ENCODE measurements around the gene FCGBP.
A peak's percentile ranks its signal among the peaks of the same experiment; 100 is the strongest.
"Not testable (repeated sequence)": the region's sequence is repeated elsewhere in the genome, so short reads cannot be mapped to it uniquely, and the experiment has no call there.

Gene FCGBP

DNA sequence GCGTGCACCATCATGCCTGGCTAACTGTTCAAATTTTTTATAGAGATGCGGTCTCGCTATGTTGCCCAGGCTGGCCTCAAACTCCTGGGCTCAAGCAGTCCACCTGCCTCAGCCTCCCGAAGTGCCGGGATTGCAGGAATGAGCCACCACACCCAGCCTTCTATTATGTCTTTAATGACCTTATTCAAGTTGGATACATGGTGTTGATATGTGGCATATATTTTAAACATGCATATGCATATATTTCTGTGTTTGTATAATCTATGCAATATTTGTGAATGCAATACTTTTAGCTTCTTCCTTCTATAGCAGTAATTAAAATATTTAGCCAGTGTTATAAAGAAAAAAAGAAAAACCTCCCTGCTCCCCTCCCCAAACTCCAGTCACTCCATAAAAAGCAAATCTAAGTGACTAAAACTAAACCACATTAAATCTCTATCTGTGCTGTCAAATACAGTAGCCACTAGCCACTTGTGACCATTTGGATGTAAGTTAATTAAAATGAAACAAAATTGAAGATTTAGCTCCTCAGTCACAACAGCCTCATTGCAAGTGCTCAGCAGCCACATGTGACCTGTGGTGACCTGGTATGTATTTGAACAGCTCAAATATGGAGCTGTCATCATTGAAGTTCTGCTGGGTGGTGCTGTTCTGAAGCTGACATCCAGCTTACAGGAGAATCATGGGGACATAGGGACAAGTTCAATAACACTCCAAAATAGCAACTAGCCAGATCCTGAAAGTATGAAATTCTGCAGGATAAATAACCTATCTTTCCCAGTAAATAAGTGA, 27.4 kb downstream of the FCGBP start:
- in situ Hi-C loops (cut with HindIII; ENCODE audit: low sequenced_read_pairs), result no loop called here
- no peak overlapping the region for H3K4me3 ChIP-seq (ENCODE audit: low read depth, low read length)
- no peak for TF ChIP-seq CTCF (IDR thresholded peaks at IDR 0.05; ENCODE audit: low read depth, low read length, missing control alignments)
- DNase-seq (ENCODE audit: low read depth), result no peak

DNA sequence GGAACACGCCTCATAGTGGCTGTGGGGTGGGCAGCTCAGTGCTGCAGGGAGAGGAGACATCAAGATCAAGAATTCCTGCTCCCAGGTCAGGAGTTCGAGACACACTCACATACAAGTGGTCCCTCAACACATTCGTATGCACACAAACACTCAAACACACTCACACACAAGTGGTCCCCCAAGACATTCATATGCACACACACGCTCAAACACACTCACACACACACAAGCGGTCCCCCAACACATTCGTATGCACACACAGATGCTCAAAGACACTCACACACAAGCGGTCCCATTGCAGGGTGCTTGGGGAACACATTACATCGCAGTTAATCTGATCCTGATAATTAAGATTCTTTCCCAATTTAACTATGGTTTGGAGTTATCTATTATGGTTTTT, 28.2 kb downstream of the FCGBP start:
- no peak overlapping the region for H3K4me3 ChIP-seq (ENCODE audit: low read depth, low read length)
- TF ChIP-seq CTCF (IDR thresholded peaks at IDR 0.05; ENCODE audit: low read depth, low read length, missing control alignments), result no peak
- DNase-seq (ENCODE audit: low read depth), result no peak
- in situ Hi-C loops (cut with HindIII; ENCODE audit: low sequenced_read_pairs), result no loop called here

- DNase-seq (ENCODE audit: low read depth); in situ Hi-C loops (cut with HindIII; ENCODE audit: low sequenced_read_pairs); H3K4me3 ChIP-seq (ENCODE audit: low read depth, low read length): not testable (repeated sequence)
Measured at GRCh38 chr19:39903486-39904091, 30.8 kb downstream of the FCGBP start.

GRCh38 chr19:39902326-39902725, 32.1 kb downstream of the FCGBP start:
- H3K4me3 ChIP-seq (ENCODE audit: low read depth, low read length); DNase-seq (ENCODE audit: low read depth); in situ Hi-C loops (cut with HindIII; ENCODE audit: low sequenced_read_pairs): not testable (repeated sequence)

GRCh38 chr19:39901681-39902080, 32.8 kb downstream of the FCGBP start:
- in situ Hi-C loops (cut with HindIII; ENCODE audit: low sequenced_read_pairs); H3K4me3 ChIP-seq (ENCODE audit: low read depth, low read length); DNase-seq (ENCODE audit: low read depth): not testable (repeated sequence)

- DNase-seq (ENCODE audit: low read depth); H3K4me3 ChIP-seq (ENCODE audit: low read depth, low read length); in situ Hi-C loops (cut with HindIII; ENCODE audit: low sequenced_read_pairs): not testable (repeated sequence)
Measured at GRCh38 chr19:39898858-39899257, 35.6 kb downstream of the FCGBP start.

DNA sequence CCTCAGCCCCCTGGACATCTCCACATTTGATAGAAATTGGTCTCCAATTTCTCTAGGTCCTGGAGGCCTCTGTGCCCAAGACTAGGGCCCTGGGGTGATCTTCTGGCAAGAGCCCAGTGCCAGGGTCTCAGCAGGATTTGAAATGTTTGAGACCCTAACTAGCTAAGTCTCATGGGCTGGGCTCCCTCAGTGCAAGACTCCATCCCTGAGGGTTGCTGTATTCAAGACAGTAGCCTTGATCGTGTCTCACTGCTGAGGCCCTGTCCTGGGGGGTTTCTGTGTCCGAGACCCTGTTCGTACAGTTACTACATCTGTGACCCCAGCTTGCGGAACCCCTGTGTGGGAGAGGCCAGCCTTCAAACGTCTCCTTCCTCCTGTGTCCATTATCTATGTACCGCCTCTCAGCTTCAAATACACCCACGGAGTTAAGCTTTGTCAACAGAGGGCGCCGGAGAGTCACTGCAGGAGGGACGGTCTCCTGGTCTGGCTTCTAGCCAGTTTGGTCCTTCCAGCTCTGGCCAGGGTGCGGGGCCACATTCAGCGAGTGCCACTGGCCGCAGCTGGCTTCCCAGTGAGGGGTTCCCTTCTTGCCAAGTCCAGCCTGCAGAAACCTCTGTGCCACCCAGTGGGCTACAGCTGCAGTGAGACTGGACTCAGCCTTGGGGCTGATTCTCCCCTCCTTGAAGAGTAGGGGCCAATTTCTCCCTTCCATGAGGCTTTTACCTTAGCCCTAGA, 36.8 kb downstream of the FCGBP start:
- in situ Hi-C loops (cut with HindIII; ENCODE audit: low sequenced_read_pairs); DNase-seq (ENCODE audit: low read depth); H3K4me3 ChIP-seq (ENCODE audit: low read depth, low read length): not testable (repeated sequence)
- TF ChIP-seq CTCF (IDR thresholded peaks at IDR 0.05; ENCODE audit: low read depth, low read length, missing control alignments), result peak; percentile 22

DNA sequence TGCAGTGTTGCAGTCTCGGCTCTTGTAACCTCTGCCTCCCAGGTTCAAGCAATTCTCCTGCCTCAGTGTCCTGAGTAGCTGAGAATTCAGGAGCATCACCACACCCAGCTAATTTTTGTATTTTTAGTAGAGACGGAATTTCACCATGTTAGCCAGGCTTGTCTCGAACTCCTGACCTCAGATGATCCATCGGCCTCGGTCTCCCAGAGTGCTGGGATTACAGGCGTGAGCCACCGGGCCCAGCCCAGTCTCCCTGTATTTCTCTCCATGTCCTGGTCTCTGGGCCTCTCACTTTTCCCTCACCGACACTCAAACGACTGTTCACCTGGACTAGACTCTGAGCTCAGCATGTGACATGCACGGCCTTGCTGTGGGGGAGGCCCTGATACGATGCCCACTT, 39.3 kb downstream of the FCGBP start:
- H3K4me3 ChIP-seq (ENCODE audit: low read depth, low read length); in situ Hi-C loops (cut with HindIII; ENCODE audit: low sequenced_read_pairs); DNase-seq (ENCODE audit: low read depth): not testable (repeated sequence)

- in situ Hi-C loops (cut with HindIII; ENCODE audit: low sequenced_read_pairs); DNase-seq (ENCODE audit: low read depth): not testable (repeated sequence)
Measured at GRCh38 chr19:39894236-39894606, 40.2 kb downstream of the FCGBP start.

DNA sequence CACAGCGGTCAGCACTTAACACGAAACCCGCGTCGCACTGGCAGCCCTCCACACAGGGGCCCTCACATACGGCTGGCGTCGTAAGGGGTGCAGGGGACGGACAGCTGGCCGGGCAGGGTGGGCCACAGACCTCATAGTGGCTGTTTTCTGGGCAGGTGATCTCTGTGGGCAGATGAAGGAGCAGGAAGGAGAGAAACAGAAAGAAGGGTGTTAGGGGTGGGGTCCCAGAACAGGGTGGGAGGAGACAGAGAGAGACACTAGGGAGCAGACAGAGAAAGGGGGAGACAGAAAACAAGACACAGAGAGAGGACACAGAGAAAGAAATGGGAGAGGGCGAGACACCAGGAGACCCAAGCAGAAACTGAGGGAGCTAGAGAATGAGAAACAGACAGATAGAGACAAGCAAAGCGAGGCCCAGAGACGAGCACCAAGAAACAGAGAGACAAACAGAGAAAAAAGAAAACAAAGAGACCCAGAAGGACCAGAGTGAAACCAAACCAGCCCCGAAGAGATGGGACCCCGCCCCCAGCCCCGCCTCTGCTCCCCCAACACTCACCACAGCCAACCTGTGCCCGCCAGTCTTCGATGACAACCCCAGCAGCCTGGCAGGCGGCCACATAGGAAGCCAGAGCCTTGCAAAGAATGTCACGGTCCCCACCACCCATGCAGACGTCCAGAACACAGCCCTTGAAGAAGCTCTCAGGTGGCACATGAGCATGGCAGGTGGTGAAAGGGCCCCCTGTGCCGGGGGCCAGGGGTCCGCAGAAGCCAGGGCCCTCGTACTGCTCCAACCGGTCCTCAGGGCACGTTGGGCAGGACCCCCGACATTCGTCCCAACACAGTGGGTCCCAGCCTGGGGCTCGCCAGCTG, 40.8 kb downstream of the FCGBP start:
- H3K4me3 ChIP-seq (ENCODE audit: low read depth, low read length); DNase-seq (ENCODE audit: low read depth); in situ Hi-C loops (cut with HindIII; ENCODE audit: low sequenced_read_pairs): not testable (repeated sequence)

More at GRCh38 chr19:39894236-39894606, 40.2 kb downstream of the FCGBP start:
- not testable (repeated sequence) for H3K4me3 ChIP-seq (ENCODE audit: low read depth, low read length)

DNA sequence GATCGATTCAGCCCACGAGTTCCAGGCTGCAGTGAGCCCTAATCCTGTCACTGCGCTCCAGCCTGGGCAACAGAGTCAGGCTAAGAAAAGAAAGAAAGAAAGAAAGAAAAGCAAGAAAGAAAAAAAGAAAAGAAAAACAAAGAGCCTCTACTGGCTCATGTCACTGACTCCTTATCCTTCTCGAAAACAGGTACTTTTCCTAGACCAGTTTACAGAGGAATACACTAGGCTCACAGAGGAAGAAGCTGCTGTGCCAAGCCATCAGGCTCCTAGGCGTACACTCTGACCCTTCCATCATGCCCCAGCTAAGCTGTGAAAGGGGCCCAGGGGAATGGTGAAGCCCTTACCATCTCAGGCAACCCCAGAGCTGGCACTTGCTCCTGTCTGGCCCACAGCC, 41.9 kb downstream of the FCGBP start:
- DNase-seq (ENCODE audit: low read depth); H3K4me3 ChIP-seq (ENCODE audit: low read depth, low read length); in situ Hi-C loops (cut with HindIII; ENCODE audit: low sequenced_read_pairs): not testable (repeated sequence)

GRCh38 chr19:39891660-39892505, 42.6 kb downstream of the FCGBP start:
- DNase-seq (ENCODE audit: low read depth); in situ Hi-C loops (cut with HindIII; ENCODE audit: low sequenced_read_pairs); H3K4me3 ChIP-seq (ENCODE audit: low read depth, low read length): not testable (repeated sequence)
